HS-5 (cell line): ENCODE measurements around the gene GP1BB.
"Not testable (repeated sequence)": the region's sequence is repeated elsewhere in the genome, so short reads cannot be mapped to it uniquely, and the experiment has no call there.

Experiments used
- DNase-seq: peaks from one replicate; pipeline ENCODE4 v3.0.0-alpha.2; 2012; ENCODE audit warnings: low read depth

The GP1BB gene

DNA sequence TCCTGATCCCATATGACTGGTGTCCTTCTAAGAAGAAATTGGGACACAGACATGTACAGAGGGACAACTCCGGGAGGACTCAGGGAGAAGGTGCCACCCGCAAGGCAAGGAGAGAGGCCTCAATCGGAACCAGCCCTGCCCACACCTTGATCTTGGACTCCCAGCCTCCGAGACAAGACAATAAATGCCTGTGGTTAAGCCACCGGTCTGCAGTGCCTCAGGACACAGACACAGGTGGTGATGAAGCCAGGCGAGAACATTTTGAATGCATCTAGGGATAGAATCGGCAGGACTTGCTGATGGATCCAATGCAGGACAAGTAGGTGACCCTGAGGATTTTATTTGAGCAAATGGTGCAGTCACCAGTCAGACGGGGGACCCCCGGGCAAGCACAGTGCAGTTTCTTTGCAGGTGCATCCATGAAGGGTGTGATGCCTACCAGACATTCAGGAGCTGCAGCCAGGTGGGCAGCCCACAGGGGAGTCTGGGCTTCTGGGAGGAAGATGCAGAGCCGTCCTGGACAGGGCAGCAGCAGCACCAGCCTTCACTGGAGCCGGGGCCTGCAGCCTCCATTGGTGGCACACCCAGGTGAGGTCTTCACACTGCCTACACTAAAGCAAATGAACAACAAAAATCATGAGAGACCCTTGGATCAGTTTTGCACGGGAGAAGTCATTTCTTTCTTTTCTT, 29.2 kb upstream of the GP1BB start:
- no peak for DNase-seq

DNA sequence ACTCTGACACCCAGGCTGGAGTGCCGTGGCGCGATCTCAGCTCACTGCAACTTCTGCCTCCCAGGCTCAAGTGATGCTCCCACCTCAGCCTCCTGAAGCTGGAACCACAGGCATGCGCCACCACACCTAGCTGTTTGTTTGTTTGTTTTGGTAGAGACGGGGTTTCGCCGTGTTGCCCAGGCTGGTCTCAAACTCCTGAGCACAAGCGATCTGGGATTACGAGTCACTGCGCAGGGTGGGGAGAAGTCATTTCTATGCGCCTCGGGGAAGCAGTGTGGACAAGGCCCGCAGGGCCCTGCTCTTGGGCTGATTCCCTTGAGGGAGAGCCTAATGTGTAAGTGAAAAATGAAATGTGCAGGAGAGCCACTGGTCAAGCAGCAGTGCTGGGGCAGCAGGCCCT, 28.6 kb upstream of the GP1BB start:
- no peak for DNase-seq

DNA sequence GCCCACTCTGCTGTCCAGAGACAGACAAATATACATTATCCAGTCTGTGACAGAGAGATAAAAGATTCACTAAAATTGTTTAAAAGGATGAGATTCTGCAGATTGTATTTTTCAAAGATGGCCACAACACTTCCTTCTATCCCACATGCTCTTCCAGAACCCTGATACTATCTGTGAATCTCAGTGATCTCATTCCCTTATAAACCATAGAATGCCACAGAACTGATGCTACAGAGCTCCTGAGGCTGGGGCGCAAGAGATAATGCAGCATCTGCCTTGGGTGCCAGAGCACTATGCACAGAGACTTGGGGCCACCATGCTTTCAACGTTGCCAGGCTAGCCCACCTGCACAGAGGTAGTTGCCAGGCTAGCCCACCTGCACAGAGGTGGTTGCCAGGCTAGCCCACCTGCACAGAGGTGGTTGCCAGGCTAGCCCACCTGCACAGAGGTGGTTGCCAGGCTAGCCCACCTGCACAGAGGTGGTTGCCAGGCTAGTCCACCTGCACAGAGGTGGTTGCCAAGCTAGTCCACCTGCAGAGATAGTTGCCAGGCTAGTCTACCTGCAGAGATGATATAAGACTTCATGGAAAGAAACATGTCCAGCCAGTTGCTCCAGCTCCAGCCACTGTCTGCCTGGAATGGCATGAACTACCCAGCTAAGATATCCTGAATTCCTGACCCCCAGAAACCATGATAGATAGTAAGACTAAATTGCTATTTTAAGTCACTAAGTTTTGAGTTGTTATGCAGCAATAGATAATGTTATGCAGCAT, 26.6 kb upstream of the GP1BB start:
- DNase-seq = no peak

DNA sequence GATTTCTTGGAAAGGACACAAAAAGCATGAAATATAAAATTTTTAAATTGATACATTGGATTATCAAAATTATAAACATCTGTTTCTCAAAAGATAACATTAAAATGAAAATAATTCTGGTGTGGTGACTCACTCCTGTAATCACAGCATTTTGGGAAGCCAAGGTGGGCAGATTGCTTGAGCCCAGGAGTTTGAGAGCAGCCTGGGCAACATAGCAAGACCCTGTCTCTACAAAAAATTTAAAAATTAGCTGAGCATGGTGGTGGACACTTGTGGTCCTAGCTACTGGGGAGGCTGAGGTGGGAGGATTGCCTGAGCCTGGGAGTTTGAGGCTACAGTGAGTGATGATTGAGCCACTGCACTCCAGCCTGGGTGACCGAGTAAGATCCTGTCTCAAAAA, 25.5 kb upstream of the GP1BB start:
- not testable (repeated sequence) for DNase-seq

DNA sequence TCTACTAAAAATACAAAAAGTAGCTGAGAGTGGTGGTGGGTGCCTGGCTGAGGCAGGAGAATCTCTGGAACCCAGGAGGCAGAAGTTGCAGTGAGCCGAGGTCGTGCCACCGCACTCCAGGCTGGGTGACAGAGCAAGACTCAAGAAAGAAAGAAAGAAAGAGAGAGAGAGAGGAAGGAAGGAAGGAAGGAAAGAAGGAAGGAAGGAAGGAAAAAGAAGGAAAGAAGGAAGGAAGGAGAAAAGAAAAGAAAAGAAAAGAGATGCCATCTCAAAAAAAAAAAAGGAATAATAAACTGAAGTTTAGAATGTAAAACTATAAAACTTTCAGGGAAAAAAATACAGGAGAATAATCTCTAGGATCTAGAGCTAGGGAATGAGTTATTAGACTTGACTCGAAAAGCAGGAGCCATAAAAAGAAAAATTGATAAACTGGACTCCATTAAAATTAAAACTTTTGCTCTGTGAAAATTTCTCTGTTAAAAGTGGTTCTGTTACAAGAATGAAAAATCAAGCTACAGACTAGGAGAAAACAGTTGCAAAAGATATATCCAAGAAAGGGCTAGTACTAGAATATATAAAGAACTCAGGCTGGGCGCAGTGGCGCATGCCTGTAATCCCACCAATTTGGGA, 22.4 kb upstream of the GP1BB start:
- no peak for DNase-seq

DNA sequence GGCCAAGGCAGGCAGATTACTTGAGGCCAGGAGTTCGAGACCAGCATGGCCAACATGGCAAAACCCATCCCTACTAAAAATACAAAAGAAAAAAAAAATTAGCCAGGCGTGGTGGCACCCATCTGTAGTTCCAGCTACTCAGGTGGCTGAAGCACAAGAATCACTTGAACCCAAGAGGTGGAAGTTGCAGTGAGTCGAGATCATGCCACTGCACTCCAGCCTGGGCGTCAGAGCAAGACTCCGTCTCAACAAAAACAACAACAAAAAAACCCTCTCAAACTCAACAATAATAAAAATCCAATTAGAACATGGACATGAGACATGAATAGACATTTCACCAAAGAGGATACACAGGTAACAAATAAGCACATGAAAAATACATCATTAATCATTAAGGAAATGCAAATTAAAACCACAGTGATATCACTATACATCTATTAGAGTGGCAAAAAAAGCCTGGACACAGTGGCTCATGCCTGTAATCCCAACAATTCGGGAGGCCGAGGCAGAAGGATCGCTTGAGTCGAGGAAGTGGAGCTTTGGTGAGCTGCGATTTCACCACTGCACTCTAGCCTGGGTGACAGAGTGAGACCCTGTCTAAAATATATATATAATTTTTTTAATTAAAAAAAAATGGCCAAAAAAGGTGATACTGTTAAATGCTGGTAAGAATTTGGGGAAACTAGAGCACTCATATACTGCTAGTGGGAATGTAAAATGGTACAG, 21.8 kb upstream of the GP1BB start:
- DNase-seq = no peak

DNA sequence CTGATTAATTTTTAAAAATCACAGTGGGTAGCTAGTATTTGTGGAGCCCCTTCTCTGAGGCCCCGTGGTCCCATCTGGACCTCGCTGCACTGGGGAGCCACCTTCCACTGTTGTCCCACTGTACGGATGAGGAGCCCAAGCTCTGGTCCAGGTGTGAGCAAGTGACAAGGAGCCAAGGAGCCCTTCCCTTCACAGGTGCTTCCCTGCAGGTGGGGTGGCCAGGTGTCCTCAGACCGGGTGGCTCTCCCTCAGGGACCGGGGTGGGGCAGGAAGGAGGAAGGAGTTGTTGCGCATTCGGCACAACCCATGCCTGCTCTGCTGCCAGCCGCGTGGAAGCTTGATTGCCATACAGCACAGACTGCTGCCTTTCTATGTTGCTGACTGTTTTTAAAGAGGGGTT, 19.5 kb upstream of the GP1BB start:
- no peak for DNase-seq

DNA sequence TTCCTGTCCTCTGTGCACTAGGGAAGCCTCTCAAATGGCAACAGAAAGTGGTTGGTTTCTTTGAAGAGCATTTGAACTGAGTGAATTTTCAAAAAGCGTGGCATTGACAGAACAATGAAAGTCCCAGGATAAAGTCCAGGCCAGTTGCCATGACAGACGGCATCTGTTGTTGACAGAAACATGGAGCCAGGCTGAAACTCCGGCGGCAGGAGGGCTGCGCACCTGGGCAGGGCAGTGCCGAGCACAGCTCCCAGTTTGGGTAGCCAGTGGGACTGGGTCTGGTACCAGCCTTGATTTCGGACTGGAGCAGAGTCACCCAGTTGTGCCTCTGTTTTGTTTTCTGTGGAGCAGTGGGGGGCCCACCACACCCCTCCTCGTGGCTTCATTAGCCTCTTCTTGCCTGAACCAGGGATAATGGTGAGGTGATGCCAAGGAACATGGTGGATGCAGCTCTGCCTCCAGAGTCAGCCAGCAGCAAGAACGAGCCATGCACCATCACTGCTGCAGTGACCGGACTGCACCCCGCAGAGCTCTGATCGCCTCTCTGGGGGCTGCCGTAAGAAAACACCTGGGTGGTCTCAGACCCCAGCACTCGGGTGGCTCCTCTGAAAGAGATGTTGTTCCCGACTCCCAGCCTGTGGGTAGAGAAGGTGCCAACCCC, 18.9 kb upstream of the GP1BB start:
- no peak for DNase-seq

DNA sequence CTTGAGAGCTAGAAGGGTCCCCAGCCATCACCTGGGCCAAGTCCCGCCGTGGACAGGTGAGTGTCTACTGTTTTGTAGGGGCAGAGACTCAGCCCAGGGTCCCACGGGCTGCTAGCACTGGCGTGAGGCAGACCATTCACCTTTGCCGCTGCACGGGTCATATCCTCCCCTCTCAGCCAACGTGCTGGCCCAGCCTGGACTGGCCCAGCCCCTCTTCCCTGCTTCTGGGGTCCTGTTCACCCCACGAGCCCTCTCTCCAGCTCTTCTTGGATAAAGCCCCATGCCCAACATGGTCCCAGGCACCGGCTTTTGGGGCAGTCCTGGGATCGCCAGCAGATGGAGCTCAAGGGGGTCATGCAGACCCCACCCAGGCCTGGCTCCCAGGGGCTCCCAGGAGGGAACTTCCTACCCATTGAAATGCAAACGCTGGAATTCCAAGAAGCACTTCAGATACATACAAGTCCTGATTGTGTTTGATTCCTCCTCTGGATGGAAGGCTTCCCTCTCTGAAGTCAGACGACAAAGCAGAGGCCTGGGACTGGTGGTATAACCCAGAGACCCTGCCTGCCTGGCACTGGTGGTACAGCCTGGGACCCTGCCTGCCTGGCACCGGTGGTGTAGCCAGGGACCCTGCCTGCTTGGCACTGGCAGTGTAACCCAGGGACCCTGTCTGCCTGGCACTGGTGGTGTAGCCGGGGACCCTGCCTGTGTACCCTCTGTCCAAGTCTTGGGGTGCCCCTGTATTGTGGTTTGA, 18.0 kb upstream of the GP1BB start:
- DNase-seq = no peak

DNA sequence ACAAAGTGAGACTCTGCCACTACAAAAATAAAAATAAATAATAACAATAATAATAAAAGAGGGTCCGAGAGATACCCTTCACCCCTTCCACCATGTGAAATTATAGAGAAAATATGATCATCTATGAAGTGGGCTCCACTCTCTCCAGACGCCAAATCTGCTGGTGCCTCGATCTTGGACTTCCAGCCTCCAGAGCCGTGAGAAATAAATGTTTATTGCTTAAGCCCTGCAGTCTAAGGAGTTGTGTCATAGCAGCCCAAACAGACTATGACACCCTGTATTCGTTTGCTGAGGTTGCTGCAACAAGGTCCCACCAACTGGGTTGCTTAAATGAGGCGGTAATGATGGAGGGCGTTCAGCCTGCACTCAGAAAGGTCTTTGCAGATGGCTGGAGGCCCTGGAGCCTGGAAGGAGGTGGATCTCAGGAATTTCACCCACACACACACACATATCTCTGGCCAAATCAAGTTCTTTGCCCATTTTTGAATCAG, 16.6 kb upstream of the GP1BB start:
- no peak for DNase-seq

DNA sequence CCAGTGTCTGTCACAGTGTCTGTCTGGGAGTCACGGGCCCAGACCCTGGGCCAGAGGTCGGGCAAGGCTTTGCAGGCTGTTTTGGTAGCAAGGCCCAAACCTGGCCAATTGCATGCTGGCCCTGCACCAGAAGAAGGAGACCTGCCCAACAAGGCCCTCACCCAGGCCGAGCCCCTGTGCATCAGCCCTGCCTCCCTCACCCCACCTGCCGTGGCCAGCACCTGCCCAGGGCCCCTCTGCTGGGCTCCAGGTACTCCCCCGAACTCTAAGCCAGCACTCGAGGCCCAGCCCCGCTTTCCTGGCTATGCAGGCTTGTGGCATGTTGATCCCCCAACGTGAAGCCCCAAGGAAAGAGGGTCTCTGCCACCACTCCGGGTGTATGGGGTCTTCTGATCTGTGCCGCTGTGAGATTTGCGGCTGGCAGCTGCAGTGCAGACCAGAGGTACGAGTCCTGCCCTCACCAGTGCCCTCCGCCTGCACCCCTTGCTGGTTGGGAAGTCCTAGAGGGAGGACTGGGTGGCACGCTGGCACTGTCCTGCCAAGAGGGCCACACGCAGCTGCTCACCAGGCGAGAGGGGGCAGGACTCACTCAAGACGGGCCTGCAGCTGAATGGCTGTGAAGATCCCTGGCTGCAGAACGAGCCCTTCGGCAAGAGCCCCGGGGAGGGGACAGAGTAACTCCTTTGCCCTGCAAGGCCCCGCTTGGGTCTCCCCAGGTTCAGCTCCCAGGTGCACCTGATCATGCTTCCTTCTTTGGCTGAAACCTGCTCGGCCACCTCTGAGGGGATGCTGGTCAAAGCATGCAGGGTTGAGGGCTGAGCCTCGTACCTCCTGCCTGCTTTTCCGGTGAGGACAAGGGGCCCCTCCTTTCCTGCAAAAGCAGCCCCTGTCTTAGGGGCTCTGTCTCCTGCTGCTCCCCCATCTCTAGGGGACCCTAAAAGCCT, 15.7 kb upstream of the GP1BB start:
- no peak for DNase-seq

DNA sequence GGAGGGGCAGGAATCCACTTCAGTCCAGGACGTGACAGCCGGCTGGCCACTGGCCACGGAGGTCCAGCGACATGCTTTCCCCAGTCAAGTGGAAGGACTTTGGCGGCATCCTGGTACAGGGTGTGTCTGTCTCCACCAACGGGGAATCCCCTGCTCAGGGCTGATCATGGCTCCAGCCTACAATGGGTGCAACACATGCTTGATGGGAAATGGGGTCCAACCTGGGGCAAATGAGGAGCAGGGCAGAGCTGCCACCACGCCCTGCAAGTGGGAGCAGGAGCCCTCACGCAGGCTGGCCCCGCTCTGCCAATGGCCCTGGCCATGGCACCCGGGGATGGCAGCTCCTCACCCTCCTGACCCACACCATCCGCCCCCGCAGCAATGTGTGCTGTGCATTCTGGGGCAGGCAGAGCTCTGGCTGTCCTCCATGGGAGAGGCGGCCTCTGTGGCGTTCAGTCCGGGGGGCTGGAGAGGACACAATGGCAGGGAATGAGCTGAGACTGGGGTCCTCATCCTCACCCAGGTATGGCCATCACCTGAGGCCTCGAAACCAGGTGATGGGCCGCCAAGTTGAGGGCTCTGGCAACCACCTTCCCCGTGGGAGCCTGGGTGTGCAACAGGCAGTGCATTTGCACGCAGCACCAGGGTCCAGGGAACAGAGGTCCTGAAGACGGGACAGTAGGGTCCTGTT, 14.9 kb upstream of the GP1BB start:
- DNase-seq = no peak

DNA sequence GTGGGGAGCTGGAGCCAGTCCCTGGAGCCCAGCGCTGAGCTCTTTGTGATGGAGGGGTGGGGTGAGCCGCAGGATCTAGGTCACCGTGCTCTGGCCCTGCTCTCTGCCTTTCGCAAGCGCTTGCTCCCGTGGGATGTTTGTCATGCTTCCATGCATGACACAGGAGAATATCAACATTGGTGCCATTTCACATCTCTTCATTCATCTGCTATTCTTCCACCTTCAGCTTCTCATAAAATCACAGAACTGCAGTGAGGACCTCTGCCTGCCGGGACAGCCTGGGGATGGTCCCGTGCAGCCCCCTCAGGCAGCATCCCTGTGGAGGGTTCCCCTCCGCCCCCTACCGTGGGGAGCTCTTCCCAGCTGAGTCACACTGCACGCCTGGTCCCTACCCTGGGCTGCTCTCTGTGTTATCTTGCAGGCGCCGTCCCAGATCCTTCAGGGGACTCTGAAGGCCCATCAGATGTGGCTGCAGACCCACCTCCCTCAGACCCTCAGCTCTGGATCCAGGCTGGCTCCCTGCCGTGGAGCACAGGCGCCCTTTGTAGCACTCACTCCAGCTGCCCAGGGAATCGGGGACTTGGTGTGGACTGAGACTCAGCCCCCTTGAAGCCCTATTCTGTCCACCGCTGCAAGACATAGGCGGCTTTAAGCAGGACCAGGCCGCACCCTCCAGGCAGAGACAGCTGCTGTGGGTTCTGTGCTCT, 14.1 kb upstream of the GP1BB start:
- DNase-seq = no peak

DNA sequence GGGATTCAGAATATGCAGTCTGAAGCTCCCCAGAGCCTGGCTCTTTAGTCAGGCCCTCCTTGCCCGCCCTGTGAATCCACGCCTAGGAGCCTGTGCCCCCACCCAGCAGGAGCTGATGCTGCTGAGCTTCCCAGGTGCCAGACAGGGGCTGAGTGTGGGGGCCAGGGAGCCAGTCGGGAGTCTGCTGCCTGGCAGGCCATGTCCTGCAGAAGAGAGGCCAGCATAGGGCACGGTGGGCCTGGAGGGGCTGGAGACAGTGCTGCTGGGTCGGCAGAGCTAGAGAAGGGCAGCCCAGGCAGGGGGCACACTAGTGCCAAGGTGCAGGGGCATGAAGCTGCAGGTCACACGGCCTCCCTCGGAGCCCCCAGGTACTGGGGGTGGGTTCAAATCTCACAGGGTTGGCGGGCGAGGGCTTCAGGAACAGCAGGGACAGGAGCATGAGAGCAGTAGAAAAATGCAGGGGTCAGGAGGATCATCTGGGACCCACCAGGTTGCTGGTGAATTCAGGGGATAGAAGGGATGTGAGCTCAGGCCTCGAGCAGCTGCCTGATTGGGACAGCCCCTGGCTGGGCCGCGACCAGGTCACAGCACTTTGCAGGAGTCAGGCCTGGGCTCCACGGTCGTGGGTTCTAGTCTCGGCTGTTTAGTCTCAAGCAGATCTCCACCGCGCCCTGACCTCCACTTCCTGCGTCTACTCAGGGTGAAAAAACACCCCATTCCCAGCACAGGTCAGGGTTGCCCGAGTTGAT, 13.1 kb upstream of the GP1BB start:
- no peak for DNase-seq

DNA sequence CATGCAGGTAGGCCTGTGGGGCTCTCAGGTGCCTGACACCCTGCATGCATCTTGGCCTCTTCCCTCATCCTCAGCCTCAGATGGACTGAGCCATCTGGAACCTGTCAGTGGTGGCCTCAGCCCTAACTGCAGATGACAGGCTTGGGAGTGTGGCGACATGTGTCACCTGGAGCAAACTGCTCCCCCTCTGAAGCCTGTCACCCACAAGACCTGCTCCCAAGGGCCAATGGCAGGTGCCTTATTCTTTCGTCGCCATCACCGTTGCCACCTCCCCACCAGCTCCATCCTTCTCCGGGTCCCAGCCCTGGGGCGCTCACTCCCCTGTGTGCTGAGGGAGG, 12.6 kb upstream of the GP1BB start:
- DNase-seq = no peak

DNA sequence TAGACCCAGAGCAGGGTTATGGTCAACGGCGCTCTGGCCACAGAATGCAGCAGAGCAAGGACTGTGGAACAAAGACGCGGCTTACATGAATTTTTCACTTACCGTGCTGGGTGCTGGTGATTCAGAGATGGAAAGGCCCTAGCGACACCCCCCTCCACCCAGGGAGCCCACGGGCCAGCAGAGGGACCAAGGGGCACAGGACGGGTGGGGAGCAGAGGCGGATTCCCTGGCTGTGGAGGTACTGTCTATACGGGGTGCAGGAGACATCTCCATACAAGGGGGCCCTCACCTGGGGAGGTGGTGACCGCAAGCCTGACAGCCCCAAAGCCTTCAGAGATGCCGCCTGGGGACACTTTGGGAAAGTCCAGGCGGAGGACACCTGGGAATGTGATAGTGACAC, 10.1 kb upstream of the GP1BB start:
- no peak for DNase-seq

DNA sequence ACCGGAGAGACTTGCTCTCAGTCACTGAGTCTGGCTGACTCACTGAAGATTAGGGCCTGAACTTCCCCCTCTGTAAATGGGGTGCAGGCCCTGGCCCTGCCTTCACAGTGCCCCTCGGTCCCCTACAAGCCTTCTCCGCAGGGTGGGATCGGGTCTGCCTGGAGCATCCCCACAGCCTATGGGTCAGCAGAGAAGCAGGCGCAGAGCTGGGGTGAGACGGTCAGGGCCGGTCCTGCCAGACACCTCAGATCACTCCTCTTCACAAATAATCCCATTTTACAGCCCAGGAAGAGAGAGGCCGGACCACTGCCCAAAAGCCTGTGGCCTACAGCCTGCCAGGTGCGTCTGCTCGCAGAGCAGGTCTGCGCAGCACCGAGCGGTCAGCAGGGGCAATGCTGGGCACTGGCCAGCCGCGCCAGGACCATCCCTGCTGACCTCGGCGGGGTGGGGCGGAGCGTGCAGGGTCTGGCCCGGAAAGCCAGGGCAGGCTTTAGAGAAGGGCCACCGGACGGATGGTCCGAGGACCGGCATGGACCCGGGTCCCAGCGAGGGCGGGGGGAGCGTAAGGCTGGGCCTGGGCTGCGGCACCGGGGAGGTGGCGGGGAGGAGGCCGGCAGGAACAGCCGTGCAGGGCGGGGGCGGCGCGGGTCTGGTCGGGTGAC, 9.6 kb upstream of the GP1BB start:
- DNase-seq = no peak
